GM18870 (cell line): Measurements from ENCODE around the gene KLHL5.

ENCODE experiments used
- ATAC-seq: cut with Tn5 transposase; IDR thresholded peaks from one replicate; pipeline ENCODE4 v1.9.1; 2021; ENCODE audit warnings: moderate library complexity; ENCODE audit not compliant: unreplicated experiment

KLHL5 gene

GRCh38 chr4:39169426-39169825, 107.4 kb downstream of the KLHL5 start:
- ATAC-seq = no peak

GRCh38 chr4:39170301-39170700, 108.3 kb downstream of the KLHL5 start:
- ATAC-seq = no peak
